DMS 273 (cell line): ENCODE data around the gene H2AZ2.
A peak's percentile ranks its signal among the peaks of the same experiment; 100 is the strongest.
"Not testable (repeated sequence)": the region's sequence is repeated elsewhere in the genome, so short reads cannot be mapped to it uniquely, and the experiment has no call there.

Experiments used
- DNase-seq: peaks from one replicate; lab custom pipeline; 2025; ENCODE audit not compliant: unreplicated experiment; lab: John Stamatoyannopoulos, UW

Gene H2AZ2

GRCh38 chr7:44787762-44788161 is 60.1 kb downstream of the H2AZ2 start:
- DNase-seq = peak; percentile 55

- DNase-seq = no peak
Measured at GRCh38 chr7:44787041-44787440, 60.8 kb downstream of the H2AZ2 start.

GRCh38 chr7:44785218-44785617 is 62.7 kb downstream of the H2AZ2 start:
- DNase-seq = not testable (repeated sequence)

- DNase-seq = no peak
Measured at GRCh38 chr7:44784364-44784763, 63.5 kb downstream of the H2AZ2 start.

GRCh38 chr7:44783407-44783806 is 64.5 kb downstream of the H2AZ2 start:
- no peak for DNase-seq

- no peak for DNase-seq
Measured at GRCh38 chr7:44782460-44782859, 65.4 kb downstream of the H2AZ2 start.
